HCT116 (cell line): ENCODE measurements around the gene AP1B1. TPM values are rescaled to one million over a fixed set of nuclear protein-coding genes. Genes with fewer than 3 reads are reported as not detected.

Experiments used
- ATAC-seq: fragments of 200-7000 bp; cut with Tn5 transposase; 2 replicates; pipeline ENCODE4 v1.9.1; 2020; ENCODE audit warnings: mild to moderate bottlenecking, moderate library complexity
- BruUV-seq: library from RNA; stranded (reverse); fragments of 400-500 nt; replicated peaks from 2 replicates; lab custom pipeline; 2021; lab: Mats Ljungman, UMichigan
- CTCF ChIA-PET: fragments of 300-600 bp; sonication (Branson Sonifier 250); formaldehyde crosslinking; loops from one replicate; lab custom pipeline; 2021; ENCODE audit warnings: antibody characterized with exemption; lab: Charles Lee
- POLR2A ChIA-PET: fragments of 300-600, 350-600 bp; sonication (Branson Sonifier 250); formaldehyde crosslinking; loops from one replicate; lab custom pipeline; 2021; ENCODE audit warnings: antibody characterized with exemption; lab: Charles Lee
- RAD21 ChIA-PET, 2 experiments: fragments of 300-600 bp; sonication (Branson Sonifier 250); formaldehyde crosslinking; loops; one replicate each; lab custom pipeline; 2023; ENCODE audit warnings: low total read pairs in 2 of 2; ENCODE audit not compliant: uncharacterized antibody in 2 of 2, unreplicated experiment in 2 of 2, low non-redundant PET in 1 of 2; lab: Charles Lee
- DNase-seq: peaks from one replicate; pipeline ENCODE4 v3.0.0-alpha.2; 2010; ENCODE audit warnings: low read depth, low spot score
- H2AFZ ChIP-seq: fragments of 200-600 bp; shearing (Covaris generic), sonication (generic); 2 replicates; pipeline ENCODE4 v1.6.1; 2017; ENCODE audit warnings: low read depth, mixed run types, mixed read lengths, antibody characterized with exemption, low read length; ENCODE audit not compliant: poor library complexity, severe bottlenecking
- H3K27ac ChIP-seq: 2 replicates; pipeline ENCODE4 v1.5.1; 2012; ENCODE audit warnings: low read depth, low read length
- H3K27me3 ChIP-seq: fragments of 200-600 bp; sonication (generic); 2 replicates; pipeline ENCODE4 v1.6.1; 2016; ENCODE audit warnings: mixed run types, low read length, mixed read lengths; ENCODE audit not compliant: insufficient read depth
- H3K36me3 ChIP-seq, 2 experiments: fragments of 200-500 bp in 1 of 2; fragments of 200-600 bp in 1 of 2; sonication (Bioruptor generic) in 1 of 2; sonication (generic) in 1 of 2; 2 replicates each; pipeline versions ENCODE4 v1.5.1 to v1.6.1; 2014 to 2016; ENCODE audit warnings: low read length in 2 of 2, inconsistent platforms in 1 of 2, mixed read lengths in 1 of 2, mixed run types in 1 of 2; ENCODE audit not compliant: insufficient read depth in 2 of 2, control insufficient read depth in 1 of 2
- H3K4me1 ChIP-seq, 2 experiments: fragments of 200-600 bp in 1 of 2; sonication (generic) in 1 of 2; 2 replicates each; pipeline versions ENCODE4 v1.5.1 to v1.6.1; 2012 to 2017; ENCODE audit warnings: low read length in 2 of 2, inconsistent platforms in 1 of 2, mild to moderate bottlenecking in 1 of 2, mixed read lengths in 1 of 2, mixed run types in 1 of 2, moderate library complexity in 1 of 2; ENCODE audit not compliant: insufficient read depth in 2 of 2, control insufficient read depth in 1 of 2
- H3K4me2 ChIP-seq: fragments of 200-600 bp; sonication (generic); 2 replicates; pipeline ENCODE4 v1.6.1; 2017; ENCODE audit warnings: mixed run types, low read length, mixed read lengths
- H3K4me3 ChIP-seq, 2 experiments: fragments of 200-600 bp in 1 of 2; sonication (generic) in 1 of 2; replicated peaks in 1 of 2; 2 replicates each; pipeline ENCODE4 v1.5.1; 2011 to 2016; ENCODE audit warnings: low read length in 2 of 2, control low read depth in 1 of 2, low read depth in 1 of 2, mild to moderate bottlenecking in 1 of 2, mixed read lengths in 1 of 2, mixed run types in 1 of 2
- H3K79me2 ChIP-seq: fragments of 200-600 bp; sonication (generic); 2 replicates; pipeline ENCODE4 v1.6.1; 2017; ENCODE audit warnings: mild to moderate bottlenecking, mixed run types, low read length, moderate library complexity, mixed read lengths; ENCODE audit not compliant: insufficient read depth
- H3K9ac ChIP-seq: fragments of 200-600 bp; sonication (generic); 2 replicates; pipeline ENCODE4 v1.6.1; 2016; ENCODE audit warnings: low read length, mixed read lengths
- H3K9me2 ChIP-seq: fragments of 200-600 bp; sonication (generic), shearing (Covaris generic); 2 replicates; pipeline ENCODE4 v1.6.1; 2017; ENCODE audit warnings: mixed run types, mild to moderate bottlenecking, moderate library complexity; ENCODE audit not compliant: insufficient read depth
- H3K9me3 ChIP-seq, 2 experiments: fragments of 200-500 bp in 1 of 2; fragments of 200-600 bp in 1 of 2; sonication (Bioruptor generic) in 1 of 2; sonication (generic) in 1 of 2; 2 replicates each; pipeline ENCODE4 v1.6.1; 2014 to 2017; ENCODE audit warnings: low read length in 2 of 2, mixed read lengths in 2 of 2, inconsistent platforms in 1 of 2, low read depth in 1 of 2, mild to moderate bottlenecking in 1 of 2, mixed run types in 1 of 2, moderate library complexity in 1 of 2; ENCODE audit not compliant: control insufficient read depth in 1 of 2, insufficient read depth in 1 of 2
- H4K20me1 ChIP-seq: fragments of 200-600 bp; sonication (generic), shearing (Covaris generic); 2 replicates; pipeline ENCODE4 v1.6.1; 2017; ENCODE audit warnings: mixed run types, mild to moderate bottlenecking, moderate library complexity; ENCODE audit not compliant: insufficient read depth
- ATF3 ChIP-seq: IDR thresholded peaks from 2 replicates; pipeline ENCODE4 v1.6.1; 2012
- CEBPB ChIP-seq: IDR thresholded peaks from 2 replicates; pipeline ENCODE4 v1.6.1; 2012; ENCODE audit warnings: low read depth
- CTCF ChIP-seq, 3 experiments: fragments of 200-600 bp in 1 of 3; sonication (generic) in 1 of 3; IDR thresholded peaks in 2 of 3; conservative IDR thresholded peaks in 1 of 3; 2 replicates each; pipeline ENCODE4 v1.5.1; 2012 to 2017; ENCODE audit warnings: low read depth in 2 of 3, low read length in 2 of 3, antibody characterized with exemption in 1 of 3, borderline replicate concordance in 1 of 3, control low read depth in 1 of 3, mild to moderate bottlenecking in 1 of 3, mixed read lengths in 1 of 3, mixed run types in 1 of 3, moderate library complexity in 1 of 3; ENCODE audit not compliant: insufficient read depth in 1 of 3
- EGR1 ChIP-seq: IDR thresholded peaks from 2 replicates; pipeline ENCODE4 v1.6.1; 2012; ENCODE audit warnings: low read depth
- ELF1 ChIP-seq: IDR thresholded peaks from 2 replicates; pipeline ENCODE4 v1.6.1; 2012; ENCODE audit warnings: low read depth, borderline replicate concordance
- EZH2 ChIP-seq: fragments of 200-600 bp; sonication (generic); IDR thresholded peaks from 2 replicates; pipeline ENCODE4 v1.6.1; 2017; ENCODE audit warnings: antibody characterized with exemption, mixed run types
- FOSL1 ChIP-seq: IDR thresholded peaks from 2 replicates; pipeline ENCODE4 v1.6.1; 2012; ENCODE audit warnings: low read depth
- POLR2A ChIP-seq: IDR thresholded peaks from 2 replicates; pipeline ENCODE4 v1.7.0; 2011; ENCODE audit warnings: borderline replicate concordance; ENCODE audit not compliant: insufficient read depth, insufficient read length; ENCODE audit errors: extremely low read depth
- POLR2AphosphoS5 ChIP-seq: IDR thresholded peaks from 2 replicates; pipeline ENCODE4 v1.6.1; 2011; ENCODE audit warnings: mild to moderate bottlenecking, low read depth, low read length, moderate library complexity
- RAD21 ChIP-seq: IDR thresholded peaks from 2 replicates; pipeline ENCODE4 v1.6.1; 2012; ENCODE audit warnings: low read depth, mild to moderate bottlenecking
- SP1 ChIP-seq: IDR thresholded peaks from 2 replicates; pipeline ENCODE4 v1.6.1; 2012; ENCODE audit warnings: low read depth
- SRF ChIP-seq: IDR thresholded peaks from 2 replicates; pipeline ENCODE4 v1.6.1; 2012; ENCODE audit warnings: low read depth
- ZBTB33 ChIP-seq: IDR thresholded peaks from 2 replicates; pipeline ENCODE4 v1.6.1; 2011; ENCODE audit warnings: mild to moderate bottlenecking, low read length, moderate library complexity; ENCODE audit not compliant: insufficient replicate concordance; ENCODE audit errors: extremely low read depth
- ZFX ChIP-seq: fragments of 450-650 bp; IDR thresholded peaks from 2 replicates; pipeline ENCODE4 v1.6.1; 2017
- ZNF274 ChIP-seq: fragments of 200-500 bp; sonication (Bioruptor generic); IDR thresholded peaks from 2 replicates; pipeline ENCODE4 v1.6.1; 2014; ENCODE audit warnings: mild to moderate bottlenecking, low read depth, low read length, inconsistent platforms
- intact Hi-C: fragments of 100-400 bp; cut with micrococcal nuclease; formaldehyde crosslinking; loops from 2 replicates; pipeline ENCODE4 v1.10.0; 2022
- total RNA-seq: library from RNA; stranded (reverse); gene quantifications from one replicate; pipeline ENCODE4 v1.2.1, GENCODE V29; 2021; ENCODE audit not compliant: unreplicated experiment

AP1B1 gene
- total RNA-seq, 1 experiment from 2014 or later, result 60.4 TPM

GRCh38 chr22:29331213-29331612 lies 57.2 kb downstream of the AP1B1 start:
- Histone ChIP-seq H3K36me3 (peaks cover 0 to 10% of the 10 kb centered on the region in 2 experiments; a peak in 2 of 4 replicates), H3K27ac (no peak overlapping the region), H3K4me3 (no peak overlapping the region), H3K9ac (no peak overlapping the region), H2AFZ (no peak overlapping the region), H3K4me2 (no peak overlapping the region), H3K79me2 (no peaks in the 10 kb centered on the region), H3K9me2 (no peaks in the 10 kb centered on the region), H3K4me1 (peaks cover 0 to 6% of the 10 kb centered on the region in 2 experiments; a peak in 1 of 4 replicates), H3K27me3 (no peaks in the 10 kb centered on the region), H4K20me1 (no peaks in the 10 kb centered on the region), H3K9me3 (no peaks in the 10 kb centered on the region)
- intact Hi-C loops, result no loop called here
- no peak for TF ChIP-seq ZBTB33
- TF ChIP-seq CEBPB, result no peak
- no peak for TF ChIP-seq POLR2AphosphoS5
- no peak for TF ChIP-seq CTCF (IDR thresholded peaks at IDR 0.05 in 2 of 3, conservative IDR thresholded peaks at IDR 0.05 in 1 of 3; ENCODE audit: borderline replicate concordance in 1 of 3, insufficient read depth in 1 of 3, low read depth in 2 of 3, low read length in 2 of 3)
- no peak for TF ChIP-seq POLR2A
- TF ChIP-seq RAD21, result no peak
- no peak for TF ChIP-seq ATF3
- TF ChIP-seq FOSL1, result no peak
- TF ChIP-seq EGR1, result no peak
- TF ChIP-seq ZNF274, result no peak
- no peak for TF ChIP-seq EZH2
- no peak for TF ChIP-seq SRF
- TF ChIP-seq ZFX, result no peak
- no peak for TF ChIP-seq ELF1
- TF ChIP-seq SP1, result no peak
- no peak for ATAC-seq
- RAD21 ChIA-PET, result no interaction called here
- BruUV-seq, result no TSS peak
- no peak for DNase-seq
- POLR2A ChIA-PET, result no interaction called here
- CTCF ChIA-PET, result no interaction called here
